H9 (cell line): ENCODE results near the gene FBLN2. TPM values are rescaled to one million over a fixed set of nuclear protein-coding genes. Genes with fewer than 3 reads are reported as not detected.

ENCODE experiments used
- DNase-seq: peaks from one replicate; pipeline ENCODE4 v3.0.0-alpha.2; 2017
- H2AFZ ChIP-seq: one replicate; pipeline ENCODE4 v1.6.1; 2013; ENCODE audit warnings: mild to moderate bottlenecking, low read length, control low read depth, moderate library complexity
- H2AK5ac ChIP-seq: 2 replicates; pipeline ENCODE4 v1.6.1; 2013; ENCODE audit warnings: low read length, control low read depth, mixed read lengths; ENCODE audit not compliant: insufficient read length
- H2BK120ac ChIP-seq: one replicate; pipeline ENCODE4 v1.6.1; 2013; ENCODE audit warnings: low read depth, mild to moderate bottlenecking, low read length, control low read depth, inconsistent platforms; ENCODE audit not compliant: poor library complexity, severe bottlenecking
- H2BK12ac ChIP-seq: 2 replicates; pipeline ENCODE4 v1.6.1; 2013; ENCODE audit warnings: low read length, control low read depth, mixed read lengths, low read depth; ENCODE audit not compliant: insufficient read length
- H2BK15ac ChIP-seq: 2 replicates; pipeline ENCODE4 v1.6.1; 2013; ENCODE audit warnings: low read depth, low read length, control low read depth
- H2BK20ac ChIP-seq: one replicate; pipeline ENCODE4 v1.6.1; 2013; ENCODE audit warnings: low read depth, mild to moderate bottlenecking, low read length, control low read depth, inconsistent platforms; ENCODE audit not compliant: poor library complexity, severe bottlenecking
- H2BK5ac ChIP-seq: 2 replicates; pipeline ENCODE4 v1.6.1; 2013; ENCODE audit warnings: low read length, control low read depth, mixed read lengths; ENCODE audit not compliant: insufficient read length
- H3K14ac ChIP-seq: 2 replicates; pipeline ENCODE4 v1.6.1; 2013; ENCODE audit warnings: low read length, control low read depth; ENCODE audit not compliant: insufficient read depth
- H3K18ac ChIP-seq: 2 replicates; pipeline ENCODE4 v1.6.1; 2013; ENCODE audit warnings: low read depth, mild to moderate bottlenecking, mixed read lengths, low read length, control low read depth; ENCODE audit not compliant: insufficient read length
- H3K23ac ChIP-seq: 2 replicates; pipeline ENCODE4 v1.6.1; 2013; ENCODE audit warnings: low read length, control low read depth, mixed read lengths, low read depth; ENCODE audit not compliant: insufficient read length
- H3K23me2 ChIP-seq: 2 replicates; pipeline ENCODE4 v1.6.1; 2013; ENCODE audit warnings: low read depth, mild to moderate bottlenecking, mixed read lengths, low read length, control low read depth; ENCODE audit not compliant: insufficient read length, poor library complexity, severe bottlenecking
- H3K27ac ChIP-seq: 2 replicates; pipeline ENCODE4 v1.5.1; 2013; ENCODE audit warnings: low read length, control low read depth, mixed read lengths, low read depth; ENCODE audit not compliant: insufficient read length
- H3K27me3 ChIP-seq: 2 replicates; pipeline ENCODE4 v1.6.1; 2013; ENCODE audit warnings: low read length, control low read depth, inconsistent platforms; ENCODE audit not compliant: insufficient read depth
- H3K4ac ChIP-seq: 2 replicates; pipeline ENCODE4 v1.6.1; 2013; ENCODE audit warnings: low read depth, mild to moderate bottlenecking, control low read depth, inconsistent platforms, low read length, moderate library complexity
- H3K4me1 ChIP-seq: 2 replicates; pipeline ENCODE4 v1.6.1; 2013; ENCODE audit warnings: low read length, control low read depth, inconsistent platforms; ENCODE audit not compliant: insufficient read depth
- H3K4me2 ChIP-seq: 2 replicates; pipeline ENCODE4 v1.6.1; 2013; ENCODE audit warnings: low read length, control low read depth, mixed read lengths; ENCODE audit not compliant: insufficient read length, insufficient read depth
- H3K56ac ChIP-seq: 2 replicates; pipeline ENCODE4 v1.6.1; 2013; ENCODE audit warnings: low read depth, mild to moderate bottlenecking, mixed read lengths, low read length, control low read depth; ENCODE audit not compliant: insufficient read length
- H3K79me1 ChIP-seq: 2 replicates; pipeline ENCODE4 v1.6.1; 2013; ENCODE audit warnings: low read depth, mild to moderate bottlenecking, moderate library complexity, low read length, control low read depth, inconsistent platforms; ENCODE audit not compliant: insufficient read depth, poor library complexity, severe bottlenecking
- H3K79me2 ChIP-seq: 2 replicates; pipeline ENCODE4 v1.6.1; 2013; ENCODE audit warnings: low read length, control low read depth, inconsistent platforms; ENCODE audit not compliant: insufficient read depth
- H3K9ac ChIP-seq: 2 replicates; pipeline ENCODE4 v1.6.1; 2013; ENCODE audit warnings: low read length, control low read depth, mixed read lengths; ENCODE audit not compliant: insufficient read length; ENCODE audit errors: extremely low read depth
- H3K9me3 ChIP-seq: one replicate; pipeline ENCODE4 v1.6.1; 2013; ENCODE audit warnings: low read depth, low read length, inconsistent platforms; ENCODE audit not compliant: control insufficient read depth
- H3T11ph ChIP-seq: one replicate; pipeline ENCODE4 v1.6.1; 2013; ENCODE audit warnings: mild to moderate bottlenecking, low read length, control low read depth, inconsistent platforms
- H4K20me1 ChIP-seq: one replicate; pipeline ENCODE4 v1.6.1; 2013; ENCODE audit not compliant: control insufficient read depth, insufficient read length, insufficient read depth
- H4K5ac ChIP-seq: 2 replicates; pipeline ENCODE4 v1.6.1; 2013; ENCODE audit warnings: low read depth, mild to moderate bottlenecking, mixed read lengths, low read length, control low read depth; ENCODE audit not compliant: insufficient read length
- H4K8ac ChIP-seq: replicated peaks from 2 replicates; pipeline ENCODE4 v1.6.1; 2013; ENCODE audit warnings: low read length, control low read depth, mixed read lengths, low read depth; ENCODE audit not compliant: insufficient read length
- H4K91ac ChIP-seq: 2 replicates; pipeline ENCODE4 v1.6.1; 2013; ENCODE audit warnings: low read depth, mild to moderate bottlenecking, moderate library complexity, mixed read lengths, low read length, control low read depth; ENCODE audit not compliant: insufficient read length
- H3K27ac Mint-ChIP-seq, 3 experiments: 2 replicates in 2 of 3; 3 replicates in 1 of 3; pipeline ENCODE4 v1.8.0; 2020 to 2021; ENCODE audit warnings: mixed read lengths in 3 of 3, mild to moderate bottlenecking in 1 of 3, moderate library complexity in 1 of 3
- H3K27me3 Mint-ChIP-seq: 2 replicates; pipeline ENCODE4 v1.8.0; 2021; ENCODE audit warnings: low read depth, mild to moderate bottlenecking, moderate library complexity, mixed read lengths
- H3K36me3 Mint-ChIP-seq, 3 experiments: 2 replicates in 2 of 3; 3 replicates in 1 of 3; pipeline ENCODE4 v1.8.0; 2020 to 2021; ENCODE audit warnings: low read depth in 3 of 3, mixed read lengths in 3 of 3; ENCODE audit not compliant: insufficient read depth in 1 of 3
- H3K4me1 Mint-ChIP-seq, 2 experiments: 2 replicates each; pipeline ENCODE4 v1.8.0; 2020; ENCODE audit warnings: mixed read lengths in 2 of 2
- H3K4me3 Mint-ChIP-seq, 2 experiments: 2 replicates in 1 of 2; 3 replicates in 1 of 2; pipeline ENCODE4 v1.8.0; 2020 to 2021; ENCODE audit warnings: mild to moderate bottlenecking in 2 of 2, mixed read lengths in 2 of 2, moderate library complexity in 1 of 2
- H3K9me3 Mint-ChIP-seq, 2 experiments: 2 replicates in 1 of 2; 3 replicates in 1 of 2; pipeline ENCODE4 v1.8.0; 2020; ENCODE audit warnings: mild to moderate bottlenecking in 2 of 2, mixed read lengths in 2 of 2, moderate library complexity in 1 of 2
- CTCF ChIP-seq: fragments of 200-600 bp; sonication (generic); conservative IDR thresholded peaks from 3 replicates; pipeline ENCODE4 v1.8.0; 2021; ENCODE audit warnings: antibody characterized with exemption, mild to moderate bottlenecking
- WGBS: extraction: QIAGEN DNeasy Blood & Tissue Kit; methylation state at CpG from one replicate; pipeline ENCODE4 v1.1.7; 2013; ENCODE audit warnings: missing lambda C conversion rate, low lambda C conversion rate, mixed read lengths; ENCODE audit not compliant: insufficient read length; ENCODE audit errors: extremely low coverage; 5-methylcytosine and 5-hydroxymethylcytosine counted together
- total RNA-seq: library from RNA; stranded (reverse); gene quantifications from 2 replicates; pipeline ENCODE4 v1.2.1, GENCODE V29; 2021

The FBLN2 gene
- total RNA-seq, 1 experiment from 2014 or later = 11.8 TPM

- no peak for DNase-seq
- no peak overlapping the region for H3K56ac ChIP-seq
- H2BK12ac ChIP-seq = no peak overlapping the region
- no peaks in the 10 kb centered on the region for H3K79me1 ChIP-seq
- no peak overlapping the region for H3K9ac ChIP-seq
- Mint-ChIP-seq H3K4me1 (peaks cover 23 to 45% of the 10 kb centered on the region in 2 experiments), H3K9me3 (no peaks in the 10 kb centered on the region), H3K27me3 (peaks cover 34% of the 10 kb centered on the region), H3K27ac (no peak overlapping the region), H3K36me3 (no peaks in the 10 kb centered on the region), H3K4me3 (no peak overlapping the region)
- H3K9me3 ChIP-seq = no peaks in the 10 kb centered on the region
- H2AK5ac ChIP-seq = no peak overlapping the region
- H2BK5ac ChIP-seq = no peak overlapping the region
- no peak overlapping the region for H2AFZ ChIP-seq
- H3K23ac ChIP-seq = no peak overlapping the region
- H3K23me2 ChIP-seq = no peaks in the 10 kb centered on the region
- no peaks in the 10 kb centered on the region for H3K79me2 ChIP-seq
- H4K8ac ChIP-seq = no peak overlapping the region
- H3K14ac ChIP-seq = no peak overlapping the region
- H3K18ac ChIP-seq = no peak overlapping the region
- H3K4me1 ChIP-seq = no peaks in the 10 kb centered on the region; the same call in 1 of the 2 replicates
- H2BK15ac ChIP-seq = no peak overlapping the region
- H3K4me2 ChIP-seq = no peak overlapping the region
- TF ChIP-seq CTCF = no peak
- H4K20me1 ChIP-seq = no peaks in the 10 kb centered on the region
- H4K91ac ChIP-seq = no peak overlapping the region
- H2BK120ac ChIP-seq = no peak overlapping the region
- H2BK20ac ChIP-seq = no peak overlapping the region
- no peak overlapping the region for H4K5ac ChIP-seq
- no peak overlapping the region for H3K4ac ChIP-seq
- no peaks in the 10 kb centered on the region; the same call in 1 of the 2 replicates for H3K27me3 ChIP-seq
- H3K27ac ChIP-seq = no peak overlapping the region
- WGBS = no CpG with 5 or more reads among the region's 13 CpGs
- no peak overlapping the region for H3T11ph ChIP-seq
Measured at GRCh38 chr3:13550791-13551360, 2.0 kb downstream of the FBLN2 start.
